GM19468 (cell line): ENCODE measurements around the gene STAC2.
"Not testable (repeated sequence)": the region's sequence is repeated elsewhere in the genome, so short reads cannot be mapped to it uniquely, and the experiment has no call there.

Experiments
- ATAC-seq: cut with Tn5 transposase; IDR thresholded peaks from one replicate; pipeline ENCODE4 v1.9.1; 2021; ENCODE audit warnings: mild to moderate bottlenecking, moderate library complexity, moderate number of reproducible peaks; ENCODE audit not compliant: unreplicated experiment; ENCODE audit errors: extremely low read depth

The STAC2 gene

GRCh38 chr17:39225308-39225958 lies at the start of gene STAC2:
STAC2 (minus strand) TSS chr17:39225945; CDS start chr17:39225502, 443 bp downstream.
- ATAC-seq: no peak

- no peak for ATAC-seq
Observed at GRCh38 chr17:39271546-39271945, 45.8 kb upstream of the STAC2 start.

DNA sequence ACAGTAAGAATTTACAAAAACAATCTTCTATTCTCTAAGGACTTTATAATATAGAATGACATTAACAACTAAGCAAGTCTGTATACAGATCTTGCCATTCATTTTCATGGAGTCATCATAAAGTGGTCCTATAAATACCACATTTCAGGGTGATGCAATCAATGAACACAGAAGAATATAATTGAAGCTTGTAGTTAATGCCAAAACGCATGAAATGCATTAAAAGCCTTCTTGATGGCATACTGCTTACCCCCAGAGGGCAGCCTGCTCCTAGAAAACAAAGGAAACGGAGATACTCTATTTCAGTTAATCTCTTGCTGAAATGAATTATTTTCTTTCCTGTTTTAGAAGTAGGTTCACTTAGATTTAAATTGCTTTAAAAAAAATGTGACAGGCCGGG lies 45.2 kb upstream of the STAC2 start:
- no peak for ATAC-seq

DNA sequence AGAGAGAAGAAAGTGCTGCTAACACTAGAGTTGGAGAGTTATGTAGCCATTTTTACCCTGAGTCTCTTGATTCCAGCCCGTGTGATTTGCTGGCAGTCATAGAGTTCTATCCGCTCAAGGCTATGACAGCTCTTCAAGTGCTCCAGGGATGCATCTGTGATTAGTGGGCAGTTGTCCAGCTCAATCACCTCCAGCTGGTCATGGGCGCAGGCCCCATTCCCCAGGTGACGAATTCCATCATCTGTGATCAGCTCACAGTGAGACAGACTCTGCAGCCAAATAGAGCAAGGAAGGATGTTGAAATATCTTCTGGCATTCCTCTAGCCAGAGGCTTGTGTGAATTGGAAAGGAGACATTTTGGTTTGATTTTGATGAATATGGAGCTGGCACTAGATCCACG lies 38.4 kb upstream of the STAC2 start:
- no peak for ATAC-seq

DNA sequence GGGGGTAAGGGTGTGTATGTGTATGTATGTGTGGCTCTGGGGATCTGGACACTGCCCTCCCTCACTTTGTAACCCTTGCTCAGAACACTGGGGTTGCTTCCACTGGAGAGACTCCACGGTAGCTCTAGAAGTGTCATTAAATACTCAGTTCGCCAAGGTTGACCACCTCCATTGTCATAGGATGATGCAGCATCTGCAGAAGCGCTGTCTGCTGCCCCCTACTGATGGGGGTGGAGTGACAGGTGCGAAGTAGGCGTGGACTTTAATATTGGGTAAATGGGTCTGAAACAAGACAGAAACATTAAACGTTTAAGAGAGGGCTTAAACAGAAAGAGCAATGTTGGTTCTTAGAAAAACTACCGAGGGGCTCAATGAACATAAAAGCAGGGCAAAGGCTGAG lies 35.5 kb upstream of the STAC2 start:
- no peak for ATAC-seq

DNA sequence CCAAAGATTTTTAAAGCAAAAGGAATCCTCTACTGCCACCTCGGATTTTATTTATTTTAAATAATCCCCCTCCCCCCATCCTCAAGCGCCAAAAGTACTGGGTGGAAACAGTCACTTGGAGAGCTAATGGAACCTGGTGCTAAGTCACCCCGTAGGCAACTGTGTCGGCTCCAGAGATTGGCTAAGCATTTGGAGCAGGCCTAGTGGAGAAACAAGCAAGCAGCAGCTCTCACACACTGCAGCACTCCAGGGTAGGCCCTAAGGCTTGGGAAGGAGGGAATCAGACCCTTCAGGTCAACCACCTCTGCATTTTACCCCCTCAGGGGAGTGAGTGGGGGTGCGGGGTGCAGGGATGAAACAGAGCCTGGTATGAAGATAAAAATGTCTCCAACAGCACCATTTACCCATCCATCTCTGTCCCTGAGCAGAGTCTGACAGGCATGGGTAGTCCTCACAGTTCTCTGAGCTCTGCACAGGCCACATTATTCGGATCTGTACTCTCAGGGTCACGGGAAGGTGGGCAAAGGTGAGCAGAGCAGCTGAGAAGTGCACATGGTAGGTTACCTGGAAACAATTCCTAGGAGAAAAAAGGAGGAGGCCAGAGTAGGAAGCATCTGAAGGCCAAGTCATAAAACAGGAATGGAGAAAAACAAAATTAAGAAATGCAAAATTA lies 27.2 kb upstream of the STAC2 start:
- ATAC-seq: no peak

- no peak for ATAC-seq
Observed at GRCh38 chr17:39251997-39252396, 26.3 kb upstream of the STAC2 start.

GRCh38 chr17:39250076-39250475 lies 24.3 kb upstream of the STAC2 start:
- ATAC-seq: not testable (repeated sequence)

DNA sequence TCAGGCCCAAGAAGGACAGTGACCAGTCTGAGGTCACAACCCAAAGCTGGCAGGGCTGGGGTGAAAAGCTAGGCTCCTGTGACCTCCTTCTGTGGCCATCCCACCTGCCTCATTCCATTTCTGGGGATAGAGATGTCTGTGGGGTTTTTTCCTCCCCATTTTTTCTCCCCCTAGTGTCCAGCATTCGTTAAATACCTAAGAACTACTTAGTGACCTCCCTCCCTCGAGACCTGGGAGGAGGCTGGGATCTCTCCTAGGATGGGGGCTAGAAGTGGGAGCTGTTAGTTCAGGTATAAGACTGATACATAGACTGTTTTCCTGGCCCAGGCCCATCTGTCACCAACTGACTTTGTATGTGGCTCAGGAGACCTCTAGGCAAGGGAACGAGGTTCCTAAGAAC lies 20.5 kb upstream of the STAC2 start:
- ATAC-seq: no peak

DNA sequence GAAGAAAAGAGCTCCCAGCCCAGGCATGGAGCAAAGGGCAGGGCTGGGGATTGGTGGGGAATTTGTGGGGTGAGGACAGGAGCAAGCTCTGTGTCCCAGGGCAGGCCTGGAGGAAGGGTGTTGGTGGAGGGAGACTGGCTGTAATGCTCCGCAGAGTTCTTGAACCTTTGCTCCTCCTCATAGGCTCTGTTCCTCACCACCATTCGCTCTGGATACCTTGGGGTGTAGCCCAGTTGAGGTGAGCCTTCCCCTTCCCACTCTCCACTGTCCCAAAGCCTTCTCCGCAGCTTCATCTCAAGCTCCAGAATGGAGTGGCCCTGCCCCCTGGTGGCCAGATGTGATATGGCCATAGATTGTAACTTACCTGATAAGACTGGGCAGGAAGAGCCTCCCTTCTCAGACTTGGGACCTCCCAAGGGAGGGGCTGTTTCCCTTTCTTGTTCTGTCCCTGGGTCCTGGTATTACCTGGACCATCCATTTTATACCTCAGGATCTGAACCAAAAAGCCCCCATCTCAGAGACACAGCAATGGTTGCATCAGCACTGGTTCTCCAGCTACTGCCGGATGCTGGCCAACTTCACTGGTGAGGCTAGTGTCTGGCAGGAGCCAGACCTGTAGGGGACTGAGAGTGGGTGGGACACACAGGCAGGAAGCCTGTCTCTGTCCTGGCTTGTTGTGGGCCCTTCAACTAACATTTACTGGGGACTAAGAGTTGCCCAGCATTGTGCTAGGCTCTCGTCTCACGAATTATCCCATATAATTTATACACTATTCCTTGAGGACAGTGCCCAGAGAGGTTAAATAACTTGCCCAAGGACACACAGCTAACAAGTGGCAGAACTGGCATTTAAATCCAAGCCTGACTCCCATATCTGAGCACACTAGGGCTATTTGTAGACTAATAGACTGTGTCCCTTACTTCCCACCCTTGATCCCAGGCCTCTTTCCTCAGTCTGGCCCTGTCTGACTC lies 19.1 kb upstream of the STAC2 start:
- ATAC-seq: no peak

- no peak for ATAC-seq
Observed at GRCh38 chr17:39244016-39244599, 18.4 kb upstream of the STAC2 start.

DNA sequence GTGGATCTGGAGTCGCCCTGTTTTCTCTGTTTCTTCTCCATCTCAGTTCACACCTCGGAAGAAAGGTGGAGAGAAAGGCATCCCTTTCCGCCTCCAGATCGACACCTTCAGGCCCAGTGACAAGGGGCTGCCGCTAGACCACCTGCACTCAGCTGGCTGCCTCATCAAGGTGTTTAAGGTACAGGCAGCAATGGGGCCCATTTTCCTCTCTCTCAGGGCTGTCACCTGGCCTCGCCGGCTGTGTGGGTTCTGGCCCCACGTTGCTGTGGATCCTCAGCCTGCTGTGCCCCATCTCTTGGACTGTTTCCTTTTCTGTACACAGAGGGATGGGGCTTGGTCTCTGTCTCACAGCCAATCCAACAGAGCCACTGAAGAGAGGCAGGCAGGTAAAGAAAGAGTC lies 17.4 kb upstream of the STAC2 start:
- ATAC-seq: no peak

DNA sequence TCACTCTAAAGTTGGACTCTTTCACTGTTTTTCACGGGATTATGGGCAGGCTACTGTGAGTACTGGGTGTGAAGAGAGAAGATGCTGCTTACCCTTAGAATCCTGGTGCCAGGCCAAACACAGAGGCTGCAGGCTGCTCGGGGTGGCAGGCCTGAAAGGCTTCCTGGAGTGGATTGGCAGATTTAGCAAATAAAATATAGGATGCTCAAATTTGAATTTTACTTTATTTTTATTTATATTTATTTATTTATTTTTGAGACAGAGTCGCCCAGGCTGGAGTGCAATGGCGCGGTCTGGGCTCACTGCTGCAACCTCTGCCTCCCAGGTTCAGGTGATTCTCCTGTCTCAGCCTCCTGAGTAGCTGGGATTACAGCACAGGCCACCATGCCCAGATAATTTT lies 14.9 kb upstream of the STAC2 start:
- ATAC-seq: no peak

GRCh38 chr17:39239640-39240314 lies 14.0 kb upstream of the STAC2 start:
- no peak for ATAC-seq

DNA sequence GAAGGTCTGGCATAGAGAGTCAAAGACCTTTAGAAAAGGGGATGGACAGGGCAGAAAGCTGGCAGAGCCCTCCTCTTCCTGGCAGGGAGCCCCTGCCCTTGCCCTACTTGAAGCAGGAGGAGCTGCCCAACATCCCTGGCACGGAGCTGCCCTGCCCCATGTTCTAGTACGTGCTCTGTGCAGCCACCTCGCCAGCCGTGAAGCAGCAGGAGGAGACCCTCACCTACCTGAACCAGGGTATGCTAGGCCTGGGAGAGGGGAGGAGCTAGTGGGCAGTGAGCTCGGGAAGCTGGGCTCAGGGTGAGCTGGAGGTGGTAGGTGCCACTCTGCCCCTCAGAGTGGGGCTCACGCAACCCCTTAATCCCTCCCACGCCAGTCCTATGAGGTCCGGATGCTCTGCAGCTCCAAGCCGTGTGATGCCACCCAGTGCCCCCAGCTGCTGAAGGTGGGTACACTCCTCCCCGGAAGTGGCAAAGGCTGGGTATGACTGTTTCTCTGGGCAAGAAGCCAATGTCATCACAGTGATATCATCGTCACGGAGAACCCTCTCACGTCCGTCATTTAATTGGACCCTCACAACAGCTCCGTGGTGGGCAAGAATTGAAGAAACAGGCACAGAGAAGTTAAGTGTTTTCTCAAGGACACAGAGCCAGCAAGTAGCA lies 12.7 kb upstream of the STAC2 start:
- ATAC-seq: no peak

DNA sequence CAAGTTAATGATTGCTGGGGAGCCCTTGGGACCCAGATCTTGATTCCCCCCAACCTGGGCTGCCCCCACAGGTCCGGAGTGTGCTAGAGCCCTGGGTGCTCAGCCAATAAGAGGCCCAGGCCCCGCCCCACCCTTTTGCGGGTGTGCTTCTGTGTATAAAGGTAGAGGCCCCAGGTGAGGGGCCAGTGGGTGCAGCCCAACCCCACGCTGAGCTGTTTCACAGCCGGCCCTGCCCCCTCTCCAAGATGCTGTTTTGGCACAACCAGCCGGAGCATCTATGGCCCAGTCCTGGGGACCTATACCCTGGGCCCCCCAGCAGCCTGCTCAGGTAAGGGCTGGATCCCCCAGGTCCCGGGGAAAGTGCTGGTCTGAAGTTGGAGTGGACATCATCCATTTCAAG lies 11.8 kb upstream of the STAC2 start:
- ATAC-seq: no peak

DNA sequence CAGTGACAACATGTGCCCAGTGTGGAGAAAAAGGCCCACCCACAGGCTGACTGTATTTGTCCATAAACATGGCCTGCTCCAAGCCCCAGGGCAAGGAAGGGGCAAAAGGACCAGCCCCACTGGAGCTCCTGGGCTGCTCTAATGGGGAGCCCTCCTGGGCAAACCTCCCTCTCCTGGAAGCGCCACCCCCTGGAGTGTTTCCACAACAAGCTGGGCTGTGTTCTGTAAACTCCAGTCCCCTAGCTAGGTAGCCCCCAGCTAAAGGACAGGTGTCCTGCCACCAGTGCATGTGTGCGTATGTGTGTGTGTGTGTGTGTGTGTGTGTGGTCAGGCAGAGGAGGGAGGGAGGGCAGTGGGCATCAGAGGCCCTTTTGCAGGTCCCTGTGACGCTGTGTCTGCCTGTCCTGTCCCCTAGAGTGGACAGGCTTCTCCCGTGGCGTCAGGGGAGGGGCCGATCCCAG lies 11.3 kb upstream of the STAC2 start:
- ATAC-seq: no peak

- no peak for ATAC-seq
Observed at GRCh38 chr17:39236450-39236927, 10.7 kb upstream of the STAC2 start.
